H9 (cell line): ENCODE results near the gene NGB. TPM values are rescaled to one million over a fixed set of nuclear protein-coding genes. Genes with fewer than 3 reads are reported as not detected.

Experiments
- DNase-seq: peaks from one replicate; pipeline ENCODE4 v3.0.0-alpha.2; 2017
- H2AFZ ChIP-seq: one replicate; pipeline ENCODE4 v1.6.1; 2013; ENCODE audit warnings: mild to moderate bottlenecking, low read length, control low read depth, moderate library complexity
- H2AK5ac ChIP-seq: 2 replicates; pipeline ENCODE4 v1.6.1; 2013; ENCODE audit warnings: low read length, control low read depth, mixed read lengths; ENCODE audit not compliant: insufficient read length
- H2BK120ac ChIP-seq: one replicate; pipeline ENCODE4 v1.6.1; 2013; ENCODE audit warnings: low read depth, mild to moderate bottlenecking, low read length, control low read depth, inconsistent platforms; ENCODE audit not compliant: poor library complexity, severe bottlenecking
- H2BK12ac ChIP-seq: 2 replicates; pipeline ENCODE4 v1.6.1; 2013; ENCODE audit warnings: low read length, control low read depth, mixed read lengths, low read depth; ENCODE audit not compliant: insufficient read length
- H2BK15ac ChIP-seq: 2 replicates; pipeline ENCODE4 v1.6.1; 2013; ENCODE audit warnings: low read depth, low read length, control low read depth
- H2BK20ac ChIP-seq: one replicate; pipeline ENCODE4 v1.6.1; 2013; ENCODE audit warnings: low read depth, mild to moderate bottlenecking, low read length, control low read depth, inconsistent platforms; ENCODE audit not compliant: poor library complexity, severe bottlenecking
- H2BK5ac ChIP-seq: 2 replicates; pipeline ENCODE4 v1.6.1; 2013; ENCODE audit warnings: low read length, control low read depth, mixed read lengths; ENCODE audit not compliant: insufficient read length
- H3K14ac ChIP-seq: 2 replicates; pipeline ENCODE4 v1.6.1; 2013; ENCODE audit warnings: low read length, control low read depth; ENCODE audit not compliant: insufficient read depth
- H3K18ac ChIP-seq: 2 replicates; pipeline ENCODE4 v1.6.1; 2013; ENCODE audit warnings: low read depth, mild to moderate bottlenecking, mixed read lengths, low read length, control low read depth; ENCODE audit not compliant: insufficient read length
- H3K23ac ChIP-seq: 2 replicates; pipeline ENCODE4 v1.6.1; 2013; ENCODE audit warnings: low read length, control low read depth, mixed read lengths, low read depth; ENCODE audit not compliant: insufficient read length
- H3K23me2 ChIP-seq: 2 replicates; pipeline ENCODE4 v1.6.1; 2013; ENCODE audit warnings: low read depth, mild to moderate bottlenecking, mixed read lengths, low read length, control low read depth; ENCODE audit not compliant: insufficient read length, poor library complexity, severe bottlenecking
- H3K27ac ChIP-seq: 2 replicates; pipeline ENCODE4 v1.5.1; 2013; ENCODE audit warnings: low read length, control low read depth, mixed read lengths, low read depth; ENCODE audit not compliant: insufficient read length
- H3K27me3 ChIP-seq: 2 replicates; pipeline ENCODE4 v1.6.1; 2013; ENCODE audit warnings: low read length, control low read depth, inconsistent platforms; ENCODE audit not compliant: insufficient read depth
- H3K4ac ChIP-seq: 2 replicates; pipeline ENCODE4 v1.6.1; 2013; ENCODE audit warnings: low read depth, mild to moderate bottlenecking, control low read depth, inconsistent platforms, low read length, moderate library complexity
- H3K4me1 ChIP-seq: 2 replicates; pipeline ENCODE4 v1.6.1; 2013; ENCODE audit warnings: low read length, control low read depth, inconsistent platforms; ENCODE audit not compliant: insufficient read depth
- H3K4me2 ChIP-seq: 2 replicates; pipeline ENCODE4 v1.6.1; 2013; ENCODE audit warnings: low read length, control low read depth, mixed read lengths; ENCODE audit not compliant: insufficient read length, insufficient read depth
- H3K56ac ChIP-seq: 2 replicates; pipeline ENCODE4 v1.6.1; 2013; ENCODE audit warnings: low read depth, mild to moderate bottlenecking, mixed read lengths, low read length, control low read depth; ENCODE audit not compliant: insufficient read length
- H3K79me1 ChIP-seq: 2 replicates; pipeline ENCODE4 v1.6.1; 2013; ENCODE audit warnings: low read depth, mild to moderate bottlenecking, moderate library complexity, low read length, control low read depth, inconsistent platforms; ENCODE audit not compliant: insufficient read depth, poor library complexity, severe bottlenecking
- H3K79me2 ChIP-seq: 2 replicates; pipeline ENCODE4 v1.6.1; 2013; ENCODE audit warnings: low read length, control low read depth, inconsistent platforms; ENCODE audit not compliant: insufficient read depth
- H3K9ac ChIP-seq: 2 replicates; pipeline ENCODE4 v1.6.1; 2013; ENCODE audit warnings: low read length, control low read depth, mixed read lengths; ENCODE audit not compliant: insufficient read length; ENCODE audit errors: extremely low read depth
- H3K9me3 ChIP-seq: one replicate; pipeline ENCODE4 v1.6.1; 2013; ENCODE audit warnings: low read depth, low read length, inconsistent platforms; ENCODE audit not compliant: control insufficient read depth
- H3T11ph ChIP-seq: one replicate; pipeline ENCODE4 v1.6.1; 2013; ENCODE audit warnings: mild to moderate bottlenecking, low read length, control low read depth, inconsistent platforms
- H4K20me1 ChIP-seq: one replicate; pipeline ENCODE4 v1.6.1; 2013; ENCODE audit not compliant: control insufficient read depth, insufficient read length, insufficient read depth
- H4K5ac ChIP-seq: 2 replicates; pipeline ENCODE4 v1.6.1; 2013; ENCODE audit warnings: low read depth, mild to moderate bottlenecking, mixed read lengths, low read length, control low read depth; ENCODE audit not compliant: insufficient read length
- H4K8ac ChIP-seq: replicated peaks from 2 replicates; pipeline ENCODE4 v1.6.1; 2013; ENCODE audit warnings: low read length, control low read depth, mixed read lengths, low read depth; ENCODE audit not compliant: insufficient read length
- H4K91ac ChIP-seq: 2 replicates; pipeline ENCODE4 v1.6.1; 2013; ENCODE audit warnings: low read depth, mild to moderate bottlenecking, moderate library complexity, mixed read lengths, low read length, control low read depth; ENCODE audit not compliant: insufficient read length
- H3K27ac Mint-ChIP-seq, 3 experiments: 2 replicates in 2 of 3; 3 replicates in 1 of 3; pipeline ENCODE4 v1.8.0; 2020 to 2021; ENCODE audit warnings: mixed read lengths in 3 of 3, mild to moderate bottlenecking in 1 of 3, moderate library complexity in 1 of 3
- H3K27me3 Mint-ChIP-seq: 2 replicates; pipeline ENCODE4 v1.8.0; 2021; ENCODE audit warnings: low read depth, mild to moderate bottlenecking, moderate library complexity, mixed read lengths
- H3K36me3 Mint-ChIP-seq, 3 experiments: 2 replicates in 2 of 3; 3 replicates in 1 of 3; pipeline ENCODE4 v1.8.0; 2020 to 2021; ENCODE audit warnings: low read depth in 3 of 3, mixed read lengths in 3 of 3; ENCODE audit not compliant: insufficient read depth in 1 of 3
- H3K4me1 Mint-ChIP-seq, 2 experiments: 2 replicates each; pipeline ENCODE4 v1.8.0; 2020; ENCODE audit warnings: mixed read lengths in 2 of 2
- H3K4me3 Mint-ChIP-seq, 2 experiments: 2 replicates in 1 of 2; 3 replicates in 1 of 2; pipeline ENCODE4 v1.8.0; 2020 to 2021; ENCODE audit warnings: mild to moderate bottlenecking in 2 of 2, mixed read lengths in 2 of 2, moderate library complexity in 1 of 2
- H3K9me3 Mint-ChIP-seq, 2 experiments: 2 replicates in 1 of 2; 3 replicates in 1 of 2; pipeline ENCODE4 v1.8.0; 2020; ENCODE audit warnings: mild to moderate bottlenecking in 2 of 2, mixed read lengths in 2 of 2, moderate library complexity in 1 of 2
- CTCF ChIP-seq: fragments of 200-600 bp; sonication (generic); conservative IDR thresholded peaks from 3 replicates; pipeline ENCODE4 v1.8.0; 2021; ENCODE audit warnings: antibody characterized with exemption, mild to moderate bottlenecking
- WGBS: extraction: QIAGEN DNeasy Blood & Tissue Kit; methylation state at CpG from one replicate; pipeline ENCODE4 v1.1.7; 2013; ENCODE audit warnings: missing lambda C conversion rate, low lambda C conversion rate, mixed read lengths; ENCODE audit not compliant: insufficient read length; ENCODE audit errors: extremely low coverage; 5-methylcytosine and 5-hydroxymethylcytosine counted together
- total RNA-seq: library from RNA; stranded (reverse); gene quantifications from 2 replicates; pipeline ENCODE4 v1.2.1, GENCODE V29; 2021

NGB gene
- total RNA-seq, 1 experiment from 2014 or later = 0.26 TPM

- H2BK5ac ChIP-seq = no peak overlapping the region
- Mint-ChIP-seq H3K4me3 (no peak overlapping the region), H3K4me1 (peaks cover 2 to 9% of the 10 kb centered on the region in 2 experiments), H3K27ac (no peak overlapping the region), H3K9me3 (no peaks in the 10 kb centered on the region), H3K27me3 (peaks cover 2% of the 10 kb centered on the region), H3K36me3 (no peaks in the 10 kb centered on the region)
- no peak overlapping the region for H2BK12ac ChIP-seq
- H3K27me3 ChIP-seq = no peaks in the 10 kb centered on the region
- H2AK5ac ChIP-seq = no peak overlapping the region
- no peaks in the 10 kb centered on the region for H3K4me1 ChIP-seq
- no peak overlapping the region for H3K27ac ChIP-seq
- DNase-seq = no peak
- no peak overlapping the region for H4K8ac ChIP-seq
- no peaks in the 10 kb centered on the region for H3K79me1 ChIP-seq
- no peak overlapping the region for H4K91ac ChIP-seq
- H3K9me3 ChIP-seq = no peaks in the 10 kb centered on the region
- no peak overlapping the region for H3T11ph ChIP-seq
- H4K20me1 ChIP-seq = peaks cover 2% of the 10 kb centered on the region
- TF ChIP-seq CTCF = no peak
- H3K4ac ChIP-seq = no peak overlapping the region
- WGBS = no CpG with 5 or more reads among the region's 5 CpGs
- no peak overlapping the region for H3K18ac ChIP-seq
- no peak overlapping the region for H3K56ac ChIP-seq
- no peak overlapping the region for H3K23ac ChIP-seq
- no peak overlapping the region for H3K4me2 ChIP-seq
- no peak overlapping the region for H2AFZ ChIP-seq
- no peak overlapping the region for H2BK120ac ChIP-seq
- H3K14ac ChIP-seq = no peak overlapping the region
- no peak overlapping the region for H4K5ac ChIP-seq
- H3K9ac ChIP-seq = no peak overlapping the region
- H3K79me2 ChIP-seq = no peaks in the 10 kb centered on the region
- no peaks in the 10 kb centered on the region for H3K23me2 ChIP-seq
- no peak overlapping the region for H2BK15ac ChIP-seq
- H2BK20ac ChIP-seq = no peak overlapping the region
Measured at GRCh38 chr14:77258566-77258965, 12.4 kb downstream of the NGB start.
